SK-N-SH treated with all-trans-retinoic acid at 6 μM for 48 hours (cell line): ENCODE data around the gene DPP6.

ENCODE experiments used
- ATAC-seq: fragments of 200-7000 bp; cut with Tn5 transposase; 3 replicates; pipeline ENCODE4 v1.9.1; 2020; ENCODE audit warnings: mild to moderate bottlenecking, moderate library complexity
- ARNTL ChIP-seq: fragments of 450-650 bp; formaldehyde crosslinking; IDR thresholded peaks from 2 replicates; pipeline ENCODE4 v1.5.0; 2020; ENCODE audit warnings: low read depth, mild to moderate bottlenecking, moderate library complexity, borderline replicate concordance
- BACH2 ChIP-seq: fragments of 250-450 bp; sonication (Bioruptor Pico); IDR thresholded peaks from 2 replicates; pipeline ENCODE4 v1.9.0; 2021; ENCODE audit warnings: mild to moderate bottlenecking, borderline replicate concordance
- CREB5 ChIP-seq: fragments of 250-450 bp; sonication (Bioruptor Pico); IDR thresholded peaks from 2 replicates; pipeline ENCODE4 v1.5.1; 2020; ENCODE audit warnings: low read depth, mild to moderate bottlenecking, moderate library complexity
- CSDC2 ChIP-seq: fragments of 250-450 bp; sonication (Bioruptor Pico); IDR thresholded peaks from 2 replicates; pipeline ENCODE4 v1.5.0; 2020; ENCODE audit warnings: mild to moderate bottlenecking, moderate library complexity
- CSRNP3 ChIP-seq: fragments of 250-450 bp; sonication (Bioruptor Pico); IDR thresholded peaks from 2 replicates; pipeline ENCODE4 v1.5.1; 2021; ENCODE audit warnings: mild to moderate bottlenecking, moderate library complexity
- ESRRG ChIP-seq: fragments of 250-450 bp; sonication (Bioruptor Pico); IDR thresholded peaks from 2 replicates; pipeline ENCODE4 v1.6.1; 2021; ENCODE audit warnings: mild to moderate bottlenecking
- ISL1 ChIP-seq: fragments of 250-450 bp; sonication (Bioruptor Pico); IDR thresholded peaks from 2 replicates; pipeline ENCODE4 v2.1.2; 2022; ENCODE audit warnings: mild to moderate bottlenecking, moderate library complexity
- OSR1 ChIP-seq: fragments of 250-450 bp; sonication (Bioruptor Pico); IDR thresholded peaks from 2 replicates; pipeline ENCODE4 v1.8.0; 2022; ENCODE audit warnings: moderate library complexity, mild to moderate bottlenecking, inconsistent platforms
- PATZ1 ChIP-seq: fragments of 250-450 bp; sonication (Bioruptor Pico); IDR thresholded peaks from 2 replicates; pipeline ENCODE4 v1.8.0; 2020; ENCODE audit warnings: mild to moderate bottlenecking, moderate library complexity, borderline replicate concordance
- POU6F1 ChIP-seq: fragments of 250-450 bp; sonication (Bioruptor Pico); IDR thresholded peaks from 2 replicates; pipeline ENCODE4 v1.8.0; 2021; ENCODE audit warnings: low read depth, mild to moderate bottlenecking, moderate library complexity, borderline replicate concordance
- PPARA ChIP-seq: fragments of 250-450 bp; sonication (Bioruptor Pico); IDR thresholded peaks from 2 replicates; pipeline ENCODE4 v1.5.0; 2020; ENCODE audit warnings: mild to moderate bottlenecking, borderline replicate concordance
- RARB ChIP-seq: fragments of 250-450 bp; sonication (Bioruptor Pico); IDR thresholded peaks from 2 replicates; pipeline ENCODE4 v1.8.0; 2021; ENCODE audit warnings: mild to moderate bottlenecking, moderate library complexity
- SNAI2 ChIP-seq: fragments of 250-450 bp; sonication (Bioruptor Pico); IDR thresholded peaks from 2 replicates; pipeline ENCODE4 v1.5.0; 2020; ENCODE audit warnings: mild to moderate bottlenecking, moderate library complexity
- TCF4 ChIP-seq: fragments of 250-450 bp; sonication (Bioruptor Pico); IDR thresholded peaks from 2 replicates; pipeline ENCODE4 v1.8.0; 2021; ENCODE audit warnings: mild to moderate bottlenecking, moderate library complexity, borderline replicate concordance
- TOX ChIP-seq: fragments of 250-450 bp; sonication (Bioruptor Pico); IDR thresholded peaks from 2 replicates; pipeline ENCODE4 v1.8.0; 2021; ENCODE audit warnings: mild to moderate bottlenecking, moderate library complexity, borderline replicate concordance
- ZC3H10 ChIP-seq: fragments of 250-450 bp; sonication (Bioruptor Pico); IDR thresholded peaks from 2 replicates; pipeline ENCODE4 v1.5.1; 2021; ENCODE audit warnings: mild to moderate bottlenecking, moderate library complexity
- ZFP3 ChIP-seq: fragments of 250-450 bp; sonication (Bioruptor Pico); IDR thresholded peaks from 2 replicates; pipeline ENCODE4 v1.5.0; 2020; ENCODE audit warnings: mild to moderate bottlenecking, moderate library complexity
- ZFP30 ChIP-seq: fragments of 450-650 bp; formaldehyde crosslinking; IDR thresholded peaks from 2 replicates; pipeline ENCODE4 v1.5.0; 2022; ENCODE audit warnings: mild to moderate bottlenecking, moderate library complexity
- ZNF565 ChIP-seq: fragments of 450-650 bp; formaldehyde crosslinking; conservative IDR thresholded peaks from 2 replicates; pipeline ENCODE4 v1.5.0; 2020; ENCODE audit warnings: low read depth, mild to moderate bottlenecking, moderate library complexity
- ZNF70 ChIP-seq: fragments of 450-650 bp; formaldehyde crosslinking; IDR thresholded peaks from 2 replicates; pipeline ENCODE4 v1.5.0; 2020; ENCODE audit warnings: mild to moderate bottlenecking, moderate library complexity
- ZNF8 ChIP-seq: fragments of 450-650 bp; formaldehyde crosslinking; IDR thresholded peaks from 2 replicates; pipeline ENCODE4 v1.5.0; 2020; ENCODE audit warnings: mild to moderate bottlenecking, moderate library complexity

Gene DPP6

GRCh38 chr7:154364170-154364569 lies 312.0 kb downstream of the DPP6 start (continued):
- TF ChIP-seq PATZ1 (CRISPR knock-in tag) (no peak), CSRNP3 (CRISPR knock-in tag) (no peak), RARB (CRISPR knock-in tag) (no peak), PPARA (CRISPR knock-in tag) (no peak), ZNF565 (CRISPR knock-in tag) (no peak), ISL1 (CRISPR knock-in tag) (no peak), TCF4 (CRISPR knock-in tag) (no peak)

GRCh38 chr7:154371424-154371823 lies 319.2 kb downstream of the DPP6 start:
- TF ChIP-seq ARNTL (CRISPR knock-in tag) (no peak), ZNF565 (CRISPR knock-in tag) (no peak), ISL1 (CRISPR knock-in tag) (no peak), ESRRG (CRISPR knock-in tag) (no peak), PATZ1 (CRISPR knock-in tag) (no peak), ZC3H10 (no peak), SNAI2 (CRISPR knock-in tag) (no peak), TOX (no peak), TCF4 (CRISPR knock-in tag) (no peak)
- ATAC-seq, result no peak

- TF ChIP-seq PPARA (CRISPR knock-in tag) (no peak), RARB (CRISPR knock-in tag) (no peak), CSRNP3 (CRISPR knock-in tag) (no peak), ZNF8 (no peak), POU6F1 (CRISPR knock-in tag) (no peak), ZNF565 (CRISPR knock-in tag) (no peak), BACH2 (CRISPR knock-in tag) (no peak), ARNTL (CRISPR knock-in tag) (no peak), PATZ1 (CRISPR knock-in tag) (no peak), SNAI2 (CRISPR knock-in tag) (no peak), ZC3H10 (no peak), ZFP3 (CRISPR knock-in tag) (no peak), ZNF70 (no peak), CREB5 (CRISPR knock-in tag) (no peak), TCF4 (CRISPR knock-in tag) (no peak), OSR1 (CRISPR knock-in tag) (no peak), ISL1 (CRISPR knock-in tag) (no peak), CSDC2 (CRISPR knock-in tag) (no peak), ZFP30 (no peak)
- TF ChIP-seq, all 23 proteins: peak for 0
- ATAC-seq, result no peak
Measured at GRCh38 chr7:154372011-154372601, 319.9 kb downstream of the DPP6 start.
